ENCODE results near the gene SKP1.

The SKP1 gene

DNA sequence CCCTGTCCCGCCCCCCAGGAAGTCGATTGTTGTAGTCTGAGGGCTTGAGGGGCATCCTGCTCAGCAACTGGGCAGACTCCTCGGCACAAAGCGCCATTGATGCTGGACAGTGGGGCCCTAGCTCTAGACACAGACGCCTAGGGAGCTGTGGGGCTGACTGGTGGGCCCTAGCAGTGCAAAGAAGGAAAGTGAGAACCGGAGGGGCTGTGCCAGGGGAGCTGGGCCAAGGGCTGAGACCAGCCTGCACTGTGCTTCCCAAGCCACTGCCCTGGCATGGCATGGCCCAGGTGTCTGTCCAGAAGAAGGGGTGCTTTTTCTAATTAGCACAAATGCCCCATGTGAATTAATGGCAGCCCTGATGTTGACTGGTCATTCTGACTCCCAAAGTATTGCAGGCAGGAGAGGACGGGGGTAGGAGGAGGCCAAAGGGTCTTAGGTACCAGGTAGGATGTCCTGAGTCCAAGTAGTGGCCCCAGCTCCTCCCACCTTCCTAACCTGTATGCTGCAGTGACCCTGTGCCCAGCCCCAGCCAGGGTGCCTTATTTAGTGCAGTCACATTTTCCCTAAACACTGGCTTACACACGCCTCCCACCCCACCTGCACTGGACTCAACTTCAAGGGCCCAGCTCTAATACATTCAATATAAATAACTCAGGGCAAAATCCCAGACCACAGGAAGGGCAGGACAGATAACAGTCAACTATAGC, 46.4 kb downstream of the SKP1 start:
- no peak for DNase-seq (ENCODE audit: low spot score)
- TF ChIP-seq, protein P1, sequence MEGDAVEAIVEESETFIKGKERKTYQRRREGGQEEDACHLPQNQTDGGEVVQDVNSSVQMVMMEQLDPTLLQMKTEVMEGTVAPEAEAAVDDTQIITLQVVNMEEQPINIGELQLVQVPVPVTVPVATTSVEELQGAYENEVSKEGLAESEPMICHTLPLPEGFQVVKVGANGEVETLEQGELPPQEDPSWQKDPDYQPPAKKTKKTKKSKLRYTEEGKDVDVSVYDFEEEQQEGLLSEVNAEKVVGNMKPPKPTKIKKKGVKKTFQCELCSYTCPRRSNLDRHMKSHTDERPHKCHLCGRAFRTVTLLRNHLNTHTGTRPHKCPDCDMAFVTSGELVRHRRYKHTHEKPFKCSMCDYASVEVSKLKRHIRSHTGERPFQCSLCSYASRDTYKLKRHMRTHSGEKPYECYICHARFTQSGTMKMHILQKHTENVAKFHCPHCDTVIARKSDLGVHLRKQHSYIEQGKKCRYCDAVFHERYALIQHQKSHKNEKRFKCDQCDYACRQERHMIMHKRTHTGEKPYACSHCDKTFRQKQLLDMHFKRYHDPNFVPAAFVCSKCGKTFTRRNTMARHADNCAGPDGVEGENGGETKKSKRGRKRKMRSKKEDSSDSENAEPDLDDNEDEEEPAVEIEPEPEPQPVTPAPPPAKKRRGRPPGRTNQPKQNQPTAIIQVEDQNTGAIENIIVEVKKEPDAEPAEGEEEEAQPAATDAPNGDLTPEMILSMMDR (IDR thresholded peaks at IDR 0.05; ENCODE audit: extremely low read depth, missing control alignments), result no peak

DNA sequence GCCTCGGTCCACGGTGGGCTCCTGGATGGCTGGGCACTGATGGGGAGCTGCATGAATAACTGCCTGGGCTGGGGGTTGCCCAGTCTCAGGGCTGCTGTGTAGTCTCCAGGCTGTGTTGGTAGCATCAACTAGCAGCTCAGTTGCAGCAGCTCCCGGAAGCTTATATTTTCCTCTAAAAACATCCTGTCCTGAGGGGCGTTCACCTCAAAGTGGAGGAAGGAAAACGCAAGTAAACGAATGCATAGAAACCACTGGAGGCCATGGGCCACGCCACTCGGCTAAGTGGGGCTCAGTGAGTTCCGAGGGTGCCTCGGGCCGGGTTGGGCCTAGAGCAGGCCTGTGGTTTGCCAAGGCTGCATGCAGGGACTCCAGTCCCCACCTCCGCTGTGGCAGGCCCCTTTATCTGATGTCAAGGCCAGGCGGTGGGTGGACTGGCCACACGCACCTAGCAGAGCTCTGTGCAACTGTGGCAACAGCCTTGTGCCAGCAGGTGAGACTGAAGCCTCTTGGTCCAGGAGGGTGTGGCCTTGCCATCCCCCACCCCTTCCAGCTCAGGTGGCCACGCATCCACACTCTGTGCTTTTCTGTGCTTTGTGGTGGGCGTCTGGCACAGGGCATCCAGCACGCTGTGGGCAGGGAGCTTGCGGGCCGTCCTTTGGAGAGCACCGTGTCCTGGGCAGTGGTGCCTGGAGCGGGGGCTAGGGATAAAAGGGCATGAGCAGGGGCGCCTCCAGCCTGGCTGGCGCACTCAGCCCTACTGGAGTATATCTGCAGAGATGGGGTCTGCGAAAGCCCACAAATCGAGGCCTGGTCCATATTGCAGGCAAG, 47.1 kb downstream of the SKP1 start:
- TF ChIP-seq, protein P1 (IDR thresholded peaks at IDR 0.05; ENCODE audit: extremely low read depth, missing control alignments), result no peak
- no peak for DNase-seq (ENCODE audit: low spot score)

DNA sequence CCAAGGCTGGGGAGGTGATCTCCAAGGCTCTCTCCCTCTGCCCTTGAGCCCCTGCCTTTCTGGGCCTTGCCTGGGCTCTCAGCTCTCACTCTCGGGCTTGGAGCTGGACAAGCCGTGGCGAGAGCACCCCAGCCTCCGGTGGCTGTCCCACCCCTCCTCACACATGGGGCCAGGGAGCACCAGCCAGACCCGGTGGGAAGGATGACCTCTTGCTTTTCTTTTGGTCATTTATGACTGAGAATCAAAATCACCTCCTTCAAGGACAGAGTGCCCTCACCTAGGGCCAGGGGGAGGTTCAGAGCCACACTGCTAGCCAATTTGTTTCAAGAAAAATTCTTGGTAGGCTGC, 48.1 kb downstream of the SKP1 start:
- DNase-seq (ENCODE audit: low spot score), result no peak
- TF ChIP-seq, protein P1 (IDR thresholded peaks at IDR 0.05; ENCODE audit: extremely low read depth, missing control alignments), result no peak

DNA sequence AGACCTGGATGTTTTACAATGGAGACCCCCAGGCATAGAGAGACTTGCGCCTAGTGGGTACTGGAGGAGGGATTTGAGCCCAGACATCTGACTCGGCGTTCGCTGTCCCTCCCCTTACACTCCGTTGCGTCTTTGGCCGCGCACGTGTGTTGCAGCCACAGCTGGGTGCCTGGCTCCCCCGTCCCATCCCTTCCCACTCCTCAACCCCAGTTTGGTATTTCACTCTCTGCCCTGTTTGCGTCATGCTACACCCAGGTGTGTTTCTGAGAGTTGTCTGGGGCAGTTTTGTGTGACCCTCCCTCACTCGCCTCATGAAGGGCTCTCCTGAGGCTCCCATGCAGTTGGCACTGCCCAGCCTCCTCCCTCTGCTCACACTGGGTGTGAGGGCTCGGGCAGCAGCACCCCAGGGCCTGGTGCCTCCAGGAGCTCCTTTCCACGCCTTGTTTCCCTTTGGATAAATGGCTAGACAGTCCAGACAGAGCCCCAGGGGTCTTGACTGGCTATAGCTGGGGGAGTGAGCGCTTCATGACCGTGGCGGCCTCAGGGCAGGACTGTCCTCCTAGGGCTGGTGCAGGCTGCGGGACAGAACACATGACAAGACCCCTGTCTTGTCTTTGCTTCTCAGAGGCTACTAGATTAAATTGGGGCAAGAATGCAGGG, 48.6 kb downstream of the SKP1 start:
- TF ChIP-seq, protein P1 (IDR thresholded peaks at IDR 0.05; ENCODE audit: extremely low read depth, missing control alignments), result no peak
- no peak for DNase-seq (ENCODE audit: low spot score)

DNA sequence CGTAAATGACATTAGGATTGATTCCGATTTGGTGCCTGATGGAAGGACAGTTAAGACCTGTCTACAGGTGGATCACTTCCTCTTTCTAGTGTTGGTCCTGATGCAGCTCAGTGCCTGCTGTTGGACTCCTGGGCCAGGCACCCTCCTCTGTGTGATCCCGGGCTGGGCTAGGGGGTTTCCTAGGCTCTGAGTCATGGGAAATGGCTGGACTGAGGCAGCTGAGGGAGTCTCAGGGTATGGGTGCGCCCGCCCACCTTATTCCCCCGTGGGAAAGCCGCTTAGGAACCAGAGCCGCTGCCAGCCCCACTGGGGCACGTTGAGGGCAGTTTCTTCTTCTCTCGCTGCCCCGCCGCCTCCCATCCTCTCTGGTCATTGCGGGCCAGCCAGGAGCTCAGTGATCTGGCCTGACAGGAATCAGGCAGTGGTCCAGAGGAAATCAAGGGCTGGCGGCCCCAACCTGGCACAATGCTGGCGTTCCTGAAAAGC, 49.3 kb downstream of the SKP1 start:
- DNase-seq (ENCODE audit: low spot score), result no peak
- TF ChIP-seq, protein P1 (IDR thresholded peaks at IDR 0.05; ENCODE audit: extremely low read depth, missing control alignments), result no peak

DNA sequence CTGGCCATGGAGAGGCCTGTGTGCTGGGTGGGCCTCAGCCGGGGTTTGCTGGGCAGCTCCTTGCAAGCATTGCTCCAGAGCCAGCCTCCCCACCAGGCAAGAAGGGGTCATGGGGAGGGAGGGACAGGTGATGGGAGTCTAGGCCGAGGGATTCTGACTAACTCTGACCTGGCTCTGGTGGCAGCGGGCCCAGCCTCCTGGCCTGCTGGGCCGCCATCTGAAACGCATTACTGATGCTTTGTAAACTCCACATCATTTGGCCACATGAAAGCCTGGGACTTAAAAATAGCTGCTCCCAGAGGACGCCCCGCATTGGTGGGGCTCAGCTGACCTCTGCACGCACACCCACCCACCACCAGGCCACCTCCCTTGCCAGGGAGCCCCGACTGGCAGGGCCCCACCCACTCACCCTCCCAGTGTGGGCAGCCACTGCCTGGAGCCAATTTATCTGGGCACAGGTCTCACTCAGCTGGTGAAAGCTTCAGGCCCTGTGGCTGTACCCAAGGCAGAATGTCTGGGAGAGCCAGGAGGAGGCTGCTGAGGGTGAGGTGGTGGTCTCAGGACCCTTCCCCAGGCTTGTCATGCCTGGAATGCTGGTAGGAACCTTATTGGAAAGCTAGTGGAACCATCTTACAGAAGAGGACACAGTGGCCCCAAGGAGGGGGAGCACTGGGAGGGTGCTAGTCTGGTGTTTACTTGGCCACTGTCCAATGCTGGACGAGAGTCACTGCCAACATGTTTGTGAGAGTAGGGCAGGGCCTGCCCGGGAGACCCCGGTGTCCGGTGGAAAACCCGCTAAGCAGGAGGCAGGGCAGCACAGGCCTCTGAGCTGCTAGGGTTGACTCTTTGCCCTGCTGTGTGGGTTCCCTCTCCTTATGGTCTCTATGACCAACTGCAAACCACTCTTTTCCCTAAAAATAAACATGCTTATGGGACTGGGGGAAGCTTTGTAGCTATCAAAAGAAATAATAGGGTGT, 51.4 kb downstream of the SKP1 start:
- no peak for DNase-seq (ENCODE audit: low spot score)

More for the DNA sequence above, 51.4 kb downstream of the SKP1 start:
- TF ChIP-seq, protein P1 (IDR thresholded peaks at IDR 0.05; ENCODE audit: extremely low read depth, missing control alignments), result no peak

Data from GM20000 (cell line).